Smooth muscle cell (in vitro differentiated cells): ENCODE results near the gene MYOCOS. TPM values are rescaled to one million over a fixed set of nuclear protein-coding genes. Genes with fewer than 3 reads are reported as not detected.

ENCODE experiments used
- DNase-seq: peaks from one replicate; lab custom pipeline; 2025; ENCODE audit not compliant: unreplicated experiment; lab: John Stamatoyannopoulos, UW
- H2AFZ ChIP-seq: fragments of 200-600 bp; sonication (generic); 2 replicates; pipeline ENCODE4 v1.6.0; 2016; ENCODE audit warnings: antibody characterized with exemption, low read depth, mild to moderate bottlenecking
- H3F3A ChIP-seq: fragments of 200-600 bp; sonication (generic); 2 replicates; pipeline ENCODE4 v1.6.0; 2017; ENCODE audit warnings: antibody characterized with exemption, low read depth
- H3K27ac ChIP-seq: fragments of 200-600 bp; sonication (generic); 2 replicates; pipeline ENCODE4 v1.5.1; 2016; ENCODE audit warnings: low read depth, mild to moderate bottlenecking
- H3K27me3 ChIP-seq: fragments of 200-600 bp; sonication (generic); 2 replicates; pipeline ENCODE4 v1.6.1; 2016; ENCODE audit warnings: low read depth, mild to moderate bottlenecking
- H3K36me3 ChIP-seq: fragments of 200-600 bp; sonication (generic); 2 replicates; pipeline ENCODE4 v1.5.1; 2016; ENCODE audit warnings: low read depth
- H3K4me1 ChIP-seq: fragments of 200-600 bp; sonication (generic); 2 replicates; pipeline ENCODE4 v1.5.1; 2016; ENCODE audit warnings: low read depth
- H3K4me2 ChIP-seq: fragments of 200-600 bp; sonication (generic); 2 replicates; pipeline ENCODE4 v1.6.0; 2016; ENCODE audit warnings: mild to moderate bottlenecking
- H3K4me3 ChIP-seq: fragments of 200-600 bp; sonication (generic); 2 replicates; pipeline ENCODE4 v1.5.1; 2016; ENCODE audit warnings: mild to moderate bottlenecking
- H3K79me2 ChIP-seq: fragments of 200-600 bp; sonication (generic); 2 replicates; pipeline ENCODE4 v1.6.0; 2016; ENCODE audit warnings: low read depth, mild to moderate bottlenecking
- H3K9ac ChIP-seq: fragments of 200-600 bp; sonication (generic); 2 replicates; pipeline ENCODE4 v1.6.0; 2016; ENCODE audit warnings: low read depth
- H3K9me3 ChIP-seq: fragments of 200-600 bp; sonication (generic); replicated peaks from 2 replicates; pipeline ENCODE4 v1.5.1; 2016; ENCODE audit warnings: low read depth
- H4K20me1 ChIP-seq: fragments of 200-600 bp; sonication (generic); 2 replicates; pipeline ENCODE4 v1.6.0; 2016; ENCODE audit warnings: low read depth
- WGBS: methylation state at CpG from one replicate; pipeline ENCODE4 v1.1.7; 2016; ENCODE audit warnings: low lambda C conversion rate; 5-methylcytosine and 5-hydroxymethylcytosine counted together
- polyA plus RNA-seq: library from polyadenylated mRNA; unstranded; fragments of >200 nt; fragmentation: Nextera tagmentation; extraction: Ambion mirVana; gene quantifications from 2 replicates; pipeline ENCODE4 v1.2.1, GENCODE V29; 2016
- total RNA-seq: library from RNA; depleted of rRNA; stranded (reverse); fragments of >200 nt; gene quantifications from 2 replicates; pipeline ENCODE4 v1.2.3, GENCODE V29; 2014
- TF ChIP-seq, protein P1 (sequence below): fragments of 200-600 bp; sonication (generic); IDR thresholded peaks from 2 replicates; pipeline ENCODE4 v1.5.1; 2017; ENCODE audit warnings: borderline replicate concordance, mild to moderate bottlenecking, antibody characterized with exemption; ENCODE audit not compliant: insufficient read depth, poor library complexity, severe bottlenecking

MYOCOS gene
- total and polyA plus RNA-seq, 2 experiments from 2014 or later = not detected

DNA sequence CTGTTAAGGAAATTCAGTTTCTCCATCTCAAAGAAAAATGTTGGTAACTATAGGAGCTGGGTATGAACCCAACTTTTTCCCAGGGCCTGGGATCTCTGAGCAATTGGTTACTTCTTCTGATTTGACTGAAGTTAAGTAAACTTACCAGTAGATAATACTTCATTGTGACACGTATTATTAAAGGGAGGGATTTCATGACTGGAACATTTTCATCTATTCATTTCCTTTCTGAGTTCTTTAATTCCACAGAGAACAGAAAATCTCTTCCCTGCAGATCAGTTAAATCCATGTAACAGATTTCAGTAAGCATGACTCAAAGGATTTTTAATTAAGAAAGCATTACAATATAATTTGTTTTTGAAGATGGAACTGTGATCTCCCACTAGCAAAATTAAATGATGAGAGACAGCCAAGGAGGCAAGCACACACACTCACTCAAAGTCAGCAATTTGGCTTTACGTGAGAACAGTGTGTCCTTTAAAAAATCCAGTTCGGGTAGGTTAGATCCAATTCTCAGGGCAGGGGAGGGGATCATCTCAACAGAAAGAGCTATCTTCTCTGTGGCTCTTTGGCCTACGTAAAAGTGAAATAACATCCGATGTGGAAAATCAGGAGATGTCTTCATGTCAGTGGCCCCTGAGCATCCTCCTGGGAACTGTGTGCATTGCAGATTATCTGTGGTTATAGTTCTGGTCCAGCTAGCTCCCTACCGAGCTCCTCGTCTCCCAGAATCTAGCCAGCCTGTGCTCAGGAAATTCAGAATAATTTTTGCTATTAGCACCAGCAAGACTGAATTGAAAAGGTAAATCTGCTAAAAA is 41.2 kb downstream of the MYOCOS start:
- H3K4me3 ChIP-seq = no peak overlapping the region
- 92% methylated on average over 7 of the region's 7 CpGs for WGBS
- TF ChIP-seq, protein P1, sequence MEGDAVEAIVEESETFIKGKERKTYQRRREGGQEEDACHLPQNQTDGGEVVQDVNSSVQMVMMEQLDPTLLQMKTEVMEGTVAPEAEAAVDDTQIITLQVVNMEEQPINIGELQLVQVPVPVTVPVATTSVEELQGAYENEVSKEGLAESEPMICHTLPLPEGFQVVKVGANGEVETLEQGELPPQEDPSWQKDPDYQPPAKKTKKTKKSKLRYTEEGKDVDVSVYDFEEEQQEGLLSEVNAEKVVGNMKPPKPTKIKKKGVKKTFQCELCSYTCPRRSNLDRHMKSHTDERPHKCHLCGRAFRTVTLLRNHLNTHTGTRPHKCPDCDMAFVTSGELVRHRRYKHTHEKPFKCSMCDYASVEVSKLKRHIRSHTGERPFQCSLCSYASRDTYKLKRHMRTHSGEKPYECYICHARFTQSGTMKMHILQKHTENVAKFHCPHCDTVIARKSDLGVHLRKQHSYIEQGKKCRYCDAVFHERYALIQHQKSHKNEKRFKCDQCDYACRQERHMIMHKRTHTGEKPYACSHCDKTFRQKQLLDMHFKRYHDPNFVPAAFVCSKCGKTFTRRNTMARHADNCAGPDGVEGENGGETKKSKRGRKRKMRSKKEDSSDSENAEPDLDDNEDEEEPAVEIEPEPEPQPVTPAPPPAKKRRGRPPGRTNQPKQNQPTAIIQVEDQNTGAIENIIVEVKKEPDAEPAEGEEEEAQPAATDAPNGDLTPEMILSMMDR = no peak
- no peaks in the 10 kb centered on the region for H3K9me3 ChIP-seq
- H3K9ac ChIP-seq = no peak overlapping the region
- no peaks in the 10 kb centered on the region for H3K79me2 ChIP-seq
- no peaks in the 10 kb centered on the region for H3F3A ChIP-seq
- no peaks in the 10 kb centered on the region for H3K27me3 ChIP-seq
- H3K27ac ChIP-seq = no peak overlapping the region
- H3K36me3 ChIP-seq = no peaks in the 10 kb centered on the region
- H4K20me1 ChIP-seq = no peaks in the 10 kb centered on the region
- H3K4me2 ChIP-seq = no peak overlapping the region
- H3K4me1 ChIP-seq = no peaks in the 10 kb centered on the region
- DNase-seq = no peak
- H2AFZ ChIP-seq = no peak overlapping the region

DNA sequence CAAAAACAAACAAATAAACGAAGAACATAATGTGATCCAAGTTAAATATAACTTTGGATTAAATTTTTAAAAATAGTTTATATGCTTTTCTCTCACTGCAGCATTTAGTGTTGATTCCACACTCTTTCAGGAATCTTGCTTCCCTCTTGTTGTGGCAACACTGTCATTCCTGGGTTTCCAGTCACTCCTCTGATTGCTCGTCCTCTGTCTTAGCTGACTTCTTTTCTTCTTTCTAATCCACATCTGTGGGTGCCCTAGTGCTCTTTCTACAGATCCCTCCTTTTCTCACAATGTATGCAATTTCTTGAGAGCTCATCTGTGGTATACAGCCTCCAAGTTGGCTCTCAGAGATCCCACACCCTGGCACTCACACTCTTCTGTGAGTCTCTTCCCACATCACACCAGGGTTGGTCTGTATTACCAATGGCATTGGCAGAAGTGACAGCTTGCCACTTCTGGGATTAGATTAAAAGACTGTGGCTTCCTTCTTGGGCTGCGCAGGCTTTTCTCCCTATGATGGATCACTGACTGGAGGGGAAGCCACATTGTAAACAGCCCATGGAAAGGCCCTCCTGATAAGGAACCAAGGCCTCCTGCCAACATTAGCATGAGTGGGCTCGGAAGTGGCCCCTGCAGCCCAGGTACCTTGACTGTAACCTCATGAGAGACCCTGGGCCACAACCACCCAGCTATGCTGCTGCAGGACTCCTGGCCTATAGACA is 42.0 kb downstream of the MYOCOS start:
- 65% methylated on average over 4 of the region's 4 CpGs for WGBS
- Histone ChIP-seq H3F3A (no peaks in the 10 kb centered on the region), H3K4me1 (no peaks in the 10 kb centered on the region), H3K36me3 (no peaks in the 10 kb centered on the region), H4K20me1 (no peaks in the 10 kb centered on the region), H3K9ac (no peak overlapping the region), H3K79me2 (no peaks in the 10 kb centered on the region), H2AFZ (no peak overlapping the region), H3K4me2 (no peak overlapping the region), H3K27ac (no peak overlapping the region), H3K27me3 (no peaks in the 10 kb centered on the region), H3K4me3 (no peak overlapping the region), H3K9me3 (no peaks in the 10 kb centered on the region)
- TF ChIP-seq, protein P1 = no peak
- DNase-seq = no peak

DNA sequence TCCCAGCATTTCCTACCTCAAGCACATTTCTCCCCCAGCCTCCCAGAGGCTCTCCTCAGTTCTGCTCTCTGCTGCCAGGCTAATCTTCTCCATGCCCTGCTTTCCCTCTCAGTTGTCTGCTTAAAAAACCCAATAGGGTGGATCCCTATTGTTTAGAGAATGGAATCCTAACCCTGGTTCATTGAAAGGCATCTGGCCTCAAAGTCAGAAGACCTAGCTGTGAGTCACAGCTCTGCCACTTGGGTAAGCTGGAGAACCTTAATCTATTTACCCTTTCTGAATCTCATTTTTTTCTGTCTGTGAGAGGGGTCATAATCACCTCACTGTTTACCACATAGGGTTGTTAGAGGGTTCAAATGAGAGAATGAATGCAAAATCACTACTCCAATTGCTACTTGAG is 42.9 kb downstream of the MYOCOS start:
- DNase-seq = no peak
- no peak overlapping the region for H3K9ac ChIP-seq
- H3K4me2 ChIP-seq = no peak overlapping the region
- no peaks in the 10 kb centered on the region for H4K20me1 ChIP-seq
- H2AFZ ChIP-seq = no peak overlapping the region
- no peak overlapping the region for H3K4me3 ChIP-seq
- TF ChIP-seq, protein P1 = no peak
- H3F3A ChIP-seq = no peaks in the 10 kb centered on the region
- no peaks in the 10 kb centered on the region for H3K36me3 ChIP-seq
- no peaks in the 10 kb centered on the region for H3K27me3 ChIP-seq
- H3K9me3 ChIP-seq = no peaks in the 10 kb centered on the region
- H3K4me1 ChIP-seq = no peaks in the 10 kb centered on the region
- no peaks in the 10 kb centered on the region for H3K79me2 ChIP-seq
- H3K27ac ChIP-seq = no peak overlapping the region
